ENCODE measurements around the gene TTC39B. TPM values are rescaled to one million over a fixed set of nuclear protein-coding genes. Genes with fewer than 3 reads are reported as not detected.

The TTC39B gene
- total RNA-seq, 1 donor from 2014 or later = 6.6 TPM

DNA sequence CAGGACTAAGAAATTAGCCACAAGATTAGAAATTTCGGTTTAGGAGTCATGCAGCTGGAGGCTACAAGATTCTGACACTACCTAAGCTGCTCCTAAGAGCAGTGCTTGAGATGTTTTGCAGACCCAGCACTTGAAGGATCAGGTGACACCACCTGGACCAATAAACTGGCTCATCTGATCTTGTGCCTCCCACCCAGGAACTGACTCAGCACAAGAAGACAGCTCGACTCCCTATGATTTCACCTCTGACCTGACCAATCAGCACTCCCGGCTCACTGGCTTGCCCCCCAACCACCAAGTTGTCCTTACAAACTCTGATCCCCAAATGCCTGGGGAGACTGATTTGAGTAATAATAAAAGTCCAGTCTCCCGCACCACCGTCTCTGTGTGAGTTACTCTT lies 170.4 kb downstream of the TTC39B start:
- no peaks in the 10 kb centered on the region for H3K36me3 Mint-ChIP-seq (ENCODE audit: insufficient read depth)
- no peak for DNase-seq (ENCODE audit: low spot score, unreplicated experiment)
- no peaks in the 10 kb centered on the region for H3K9me3 Mint-ChIP-seq (ENCODE audit: low read depth)
- H3K4me3 Mint-ChIP-seq (ENCODE audit: low read depth) = no peak overlapping the region
- H3K27me3 Mint-ChIP-seq = no peaks in the 10 kb centered on the region
- peaks cover 9% of the 10 kb centered on the region for H3K4me1 Mint-ChIP-seq (ENCODE audit: low read depth)
- H3K27ac Mint-ChIP-seq = no peak overlapping the region
- TF ChIP-seq, protein P1, sequence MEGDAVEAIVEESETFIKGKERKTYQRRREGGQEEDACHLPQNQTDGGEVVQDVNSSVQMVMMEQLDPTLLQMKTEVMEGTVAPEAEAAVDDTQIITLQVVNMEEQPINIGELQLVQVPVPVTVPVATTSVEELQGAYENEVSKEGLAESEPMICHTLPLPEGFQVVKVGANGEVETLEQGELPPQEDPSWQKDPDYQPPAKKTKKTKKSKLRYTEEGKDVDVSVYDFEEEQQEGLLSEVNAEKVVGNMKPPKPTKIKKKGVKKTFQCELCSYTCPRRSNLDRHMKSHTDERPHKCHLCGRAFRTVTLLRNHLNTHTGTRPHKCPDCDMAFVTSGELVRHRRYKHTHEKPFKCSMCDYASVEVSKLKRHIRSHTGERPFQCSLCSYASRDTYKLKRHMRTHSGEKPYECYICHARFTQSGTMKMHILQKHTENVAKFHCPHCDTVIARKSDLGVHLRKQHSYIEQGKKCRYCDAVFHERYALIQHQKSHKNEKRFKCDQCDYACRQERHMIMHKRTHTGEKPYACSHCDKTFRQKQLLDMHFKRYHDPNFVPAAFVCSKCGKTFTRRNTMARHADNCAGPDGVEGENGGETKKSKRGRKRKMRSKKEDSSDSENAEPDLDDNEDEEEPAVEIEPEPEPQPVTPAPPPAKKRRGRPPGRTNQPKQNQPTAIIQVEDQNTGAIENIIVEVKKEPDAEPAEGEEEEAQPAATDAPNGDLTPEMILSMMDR (IDR thresholded peaks at IDR 0.05; ENCODE audit: unreplicated experiment) = no peak

DNA sequence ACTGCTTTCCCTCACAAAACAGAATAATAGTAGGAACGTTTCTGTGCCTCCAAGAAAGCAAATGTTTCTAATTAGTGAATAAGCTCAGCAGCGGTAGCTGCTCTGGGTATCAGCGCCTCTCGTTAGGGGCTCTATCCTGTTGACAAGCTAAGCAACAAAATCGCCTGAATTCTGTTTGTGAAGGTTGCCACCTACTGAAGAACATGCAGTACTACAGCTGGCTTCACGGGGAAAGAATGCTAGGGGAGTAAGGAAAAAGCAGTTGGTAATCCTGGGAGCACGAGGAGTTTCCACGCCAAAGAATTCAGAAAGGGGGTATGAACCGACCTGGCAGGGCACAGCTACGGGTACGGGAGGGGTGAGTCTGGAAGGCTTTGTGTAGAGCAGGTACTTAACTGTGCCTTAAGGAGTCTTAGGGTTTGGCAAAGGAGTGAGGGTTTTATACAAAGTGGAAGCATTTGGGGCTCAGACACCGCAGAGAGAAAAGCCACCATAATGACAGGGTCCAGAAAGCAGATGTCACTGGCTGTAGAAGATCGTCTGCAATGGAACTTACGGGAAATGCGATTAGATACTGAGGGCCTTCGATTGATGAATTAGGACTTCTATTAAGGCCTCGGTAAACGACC lies 171.7 kb downstream of the TTC39B start:
- no peaks in the 10 kb centered on the region for H3K9me3 Mint-ChIP-seq (ENCODE audit: low read depth)
- H3K27me3 Mint-ChIP-seq = no peaks in the 10 kb centered on the region
- no peaks in the 10 kb centered on the region for H3K36me3 Mint-ChIP-seq (ENCODE audit: insufficient read depth)
- peak; percentile 51 for DNase-seq (ENCODE audit: low spot score, unreplicated experiment)
- H3K4me1 Mint-ChIP-seq (ENCODE audit: low read depth) = peaks cover 6% of the 10 kb centered on the region
- TF ChIP-seq, protein P1 (IDR thresholded peaks at IDR 0.05; ENCODE audit: unreplicated experiment) = peak; percentile 83
- H3K27ac Mint-ChIP-seq = peak overlapping the region; percentile 69
- no peak overlapping the region for H3K4me3 Mint-ChIP-seq (ENCODE audit: low read depth)

DNA sequence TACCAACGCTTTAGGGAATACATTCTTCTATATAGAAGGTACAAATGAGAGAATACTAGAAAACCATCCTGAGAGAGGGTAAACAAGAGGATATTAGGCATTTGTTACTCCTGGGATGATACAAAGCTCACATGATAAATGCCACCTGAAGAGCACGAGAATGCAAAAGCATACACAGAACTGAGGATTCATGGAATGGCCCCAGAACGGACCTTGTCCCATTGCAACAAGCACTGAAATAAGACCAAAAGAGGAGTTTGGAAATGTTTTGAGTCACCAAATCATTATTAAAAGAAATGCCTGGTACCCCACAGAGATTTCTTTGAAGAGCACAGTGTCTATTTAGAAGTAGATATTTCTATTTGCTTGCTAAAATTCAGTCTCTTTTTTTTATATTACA lies 173.5 kb downstream of the TTC39B start:
- Mint-ChIP-seq H3K4me3 (ENCODE audit: low read depth) (no peak overlapping the region), H3K36me3 (ENCODE audit: insufficient read depth) (no peaks in the 10 kb centered on the region), H3K27me3 (peaks cover 2% of the 10 kb centered on the region), H3K4me1 (ENCODE audit: low read depth) (peaks cover 3% of the 10 kb centered on the region), H3K27ac (no peak overlapping the region), H3K9me3 (ENCODE audit: low read depth) (no peaks in the 10 kb centered on the region)
- DNase-seq (ENCODE audit: low spot score, unreplicated experiment) = no peak
- TF ChIP-seq, protein P1 (IDR thresholded peaks at IDR 0.05; ENCODE audit: unreplicated experiment) = no peak

DNA sequence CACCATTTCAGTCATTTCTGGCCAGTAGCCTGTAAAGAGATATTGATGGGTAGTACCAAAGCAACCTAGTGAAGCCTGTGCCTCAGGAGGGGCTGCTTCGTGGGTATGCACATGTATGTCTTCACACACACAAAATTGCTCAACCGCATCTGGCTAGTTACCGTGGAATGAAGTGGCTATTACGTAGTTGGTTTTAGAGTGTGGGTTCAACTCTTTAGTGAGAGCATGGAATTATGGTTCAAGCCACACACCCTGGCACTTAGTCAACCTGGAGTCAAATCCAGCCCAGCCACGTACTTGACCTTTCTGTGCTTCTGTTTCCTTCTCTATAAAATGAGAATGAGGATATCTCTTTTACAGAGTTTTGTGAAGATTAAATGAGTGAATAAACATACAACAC lies 174.9 kb downstream of the TTC39B start:
- H3K4me1 Mint-ChIP-seq (ENCODE audit: low read depth) = peaks cover 3% of the 10 kb centered on the region
- DNase-seq (ENCODE audit: low spot score, unreplicated experiment) = no peak
- H3K4me3 Mint-ChIP-seq (ENCODE audit: low read depth) = no peak overlapping the region
- no peaks in the 10 kb centered on the region for H3K36me3 Mint-ChIP-seq (ENCODE audit: insufficient read depth)
- peaks cover 13% of the 10 kb centered on the region for H3K27me3 Mint-ChIP-seq
- no peaks in the 10 kb centered on the region for H3K9me3 Mint-ChIP-seq (ENCODE audit: low read depth)
- TF ChIP-seq, protein P1 (IDR thresholded peaks at IDR 0.05; ENCODE audit: unreplicated experiment) = no peak
- H3K27ac Mint-ChIP-seq = no peak overlapping the region

DNA sequence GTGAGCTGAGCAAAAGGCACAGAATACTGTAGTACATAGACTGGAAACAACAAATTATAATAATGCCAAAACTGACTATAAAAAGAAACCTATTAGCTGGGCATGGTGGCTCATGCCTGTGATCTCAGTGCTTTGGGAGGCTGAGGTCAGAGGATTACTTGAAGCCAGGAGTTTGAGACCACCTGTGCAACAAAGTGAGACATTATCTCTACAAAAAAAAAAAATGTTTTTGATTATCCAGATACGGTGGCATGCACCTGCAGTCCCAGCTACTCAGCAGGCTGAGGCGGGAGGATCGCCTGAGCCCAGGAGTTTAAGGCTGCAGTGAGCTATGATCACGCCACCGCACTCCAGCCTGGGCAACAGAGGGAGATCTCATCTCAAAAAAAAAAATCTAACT lies 175.9 kb downstream of the TTC39B start:
- H3K36me3 Mint-ChIP-seq (ENCODE audit: insufficient read depth) = no peaks in the 10 kb centered on the region
- H3K4me1 Mint-ChIP-seq (ENCODE audit: low read depth) = peaks cover 3% of the 10 kb centered on the region
- peaks cover 21% of the 10 kb centered on the region for H3K27me3 Mint-ChIP-seq
- DNase-seq (ENCODE audit: low spot score, unreplicated experiment) = no peak
- TF ChIP-seq, protein P1 (IDR thresholded peaks at IDR 0.05; ENCODE audit: unreplicated experiment) = no peak
- H3K27ac Mint-ChIP-seq = no peak overlapping the region
- no peak overlapping the region for H3K4me3 Mint-ChIP-seq (ENCODE audit: low read depth)
- H3K9me3 Mint-ChIP-seq (ENCODE audit: low read depth) = no peaks in the 10 kb centered on the region

Data from progenitor cell of endocrine pancreas (in vitro differentiated cells).